ENCODE data around the gene NTM.
"Not testable (repeated sequence)": the region's sequence is repeated elsewhere in the genome, so short reads cannot be mapped to it uniquely, and the experiment has no call there.

Gene NTM

DNA sequence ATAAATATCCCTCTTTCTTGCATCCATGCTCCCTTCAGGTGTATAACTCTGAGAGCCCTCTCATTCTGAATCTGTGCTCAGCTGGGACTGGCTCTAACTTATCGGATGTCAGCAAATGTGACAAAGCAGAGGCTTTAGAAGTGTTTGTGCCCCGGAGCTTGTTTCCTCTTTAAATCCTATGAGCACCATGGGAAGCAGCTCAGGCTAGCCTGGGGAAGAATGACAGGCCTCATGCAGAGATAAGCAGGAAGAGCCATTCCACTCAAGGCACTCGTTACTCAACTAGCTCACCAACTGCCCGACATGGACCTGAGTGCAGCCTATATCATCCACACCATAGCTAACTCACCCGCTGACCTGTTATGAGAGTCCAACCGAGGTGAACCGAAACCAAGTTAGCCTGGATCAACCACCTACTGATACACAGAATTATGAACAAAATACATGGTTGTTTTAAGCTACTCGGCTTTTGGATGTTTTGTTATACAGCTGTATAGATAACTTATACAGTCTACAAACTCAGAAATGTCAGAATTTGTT lies 990.7 kb downstream of the NTM start:
- no peak for DNase-seq (ENCODE audit: low read depth in 4 of 4, low spot score in 1 of 4)

DNA sequence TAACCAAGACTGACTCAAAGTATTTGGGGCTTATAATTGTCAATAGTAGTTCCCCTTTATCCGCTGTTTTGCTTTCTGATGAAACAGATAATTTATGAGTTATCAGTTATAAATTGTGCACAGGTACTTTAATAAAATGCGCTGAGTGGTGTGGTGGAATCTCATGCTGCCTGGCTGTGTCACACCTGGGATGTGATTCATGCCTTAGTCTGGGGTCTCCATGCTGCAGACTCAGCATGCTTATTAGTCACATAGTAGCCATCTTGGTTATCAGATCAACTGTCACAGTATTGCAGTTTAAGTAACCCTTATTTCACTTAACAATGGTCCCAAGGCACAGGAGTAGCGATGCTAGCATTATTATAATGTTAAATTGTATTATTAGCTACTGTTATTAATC lies 995.2 kb downstream of the NTM start:
- no peak for DNase-seq (ENCODE audit: low read depth in 4 of 4, low spot score in 1 of 4)

DNA sequence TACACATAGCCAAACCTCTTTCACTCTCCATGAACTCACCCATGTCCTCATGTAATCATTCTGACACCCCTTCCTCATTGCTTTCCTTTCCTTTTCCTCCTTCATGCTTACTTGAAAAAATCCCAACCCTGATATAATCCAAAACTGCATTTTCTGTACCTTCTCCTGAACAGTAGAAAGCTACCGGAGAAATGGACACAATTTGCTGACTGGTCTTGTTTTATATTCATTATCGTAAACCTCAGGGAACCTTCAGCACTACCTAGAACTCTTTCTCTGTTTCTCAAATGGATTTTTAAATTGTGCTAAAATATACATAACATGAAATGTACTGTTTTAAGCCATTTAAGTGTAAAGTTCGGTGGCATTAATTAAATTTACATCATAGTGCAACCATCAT lies 996.9 kb downstream of the NTM start:
- DNase-seq (ENCODE audit: low read depth in 4 of 4, low spot score in 1 of 4): no peak

DNA sequence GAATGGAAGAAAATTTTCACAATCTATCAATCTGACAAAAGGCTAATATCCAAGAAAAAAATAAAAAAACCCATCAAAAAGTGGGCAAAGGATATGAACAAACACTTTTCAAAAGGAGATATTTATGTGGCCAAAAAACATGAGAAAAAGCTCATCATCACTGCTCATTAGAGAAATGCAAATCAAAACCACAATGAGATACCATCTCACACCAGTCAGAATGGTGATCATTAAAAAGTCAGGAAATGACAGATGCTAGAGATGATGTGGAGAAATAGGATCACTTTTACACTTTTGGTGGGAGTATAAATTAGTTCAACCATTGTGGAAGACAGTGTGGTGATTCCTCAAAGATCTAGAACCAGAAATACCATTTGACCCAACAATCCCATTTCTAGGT lies 999.7 kb downstream of the NTM start:
- DNase-seq (ENCODE audit: low read depth in 4 of 4, low spot score in 1 of 4): not testable (repeated sequence)

DNA sequence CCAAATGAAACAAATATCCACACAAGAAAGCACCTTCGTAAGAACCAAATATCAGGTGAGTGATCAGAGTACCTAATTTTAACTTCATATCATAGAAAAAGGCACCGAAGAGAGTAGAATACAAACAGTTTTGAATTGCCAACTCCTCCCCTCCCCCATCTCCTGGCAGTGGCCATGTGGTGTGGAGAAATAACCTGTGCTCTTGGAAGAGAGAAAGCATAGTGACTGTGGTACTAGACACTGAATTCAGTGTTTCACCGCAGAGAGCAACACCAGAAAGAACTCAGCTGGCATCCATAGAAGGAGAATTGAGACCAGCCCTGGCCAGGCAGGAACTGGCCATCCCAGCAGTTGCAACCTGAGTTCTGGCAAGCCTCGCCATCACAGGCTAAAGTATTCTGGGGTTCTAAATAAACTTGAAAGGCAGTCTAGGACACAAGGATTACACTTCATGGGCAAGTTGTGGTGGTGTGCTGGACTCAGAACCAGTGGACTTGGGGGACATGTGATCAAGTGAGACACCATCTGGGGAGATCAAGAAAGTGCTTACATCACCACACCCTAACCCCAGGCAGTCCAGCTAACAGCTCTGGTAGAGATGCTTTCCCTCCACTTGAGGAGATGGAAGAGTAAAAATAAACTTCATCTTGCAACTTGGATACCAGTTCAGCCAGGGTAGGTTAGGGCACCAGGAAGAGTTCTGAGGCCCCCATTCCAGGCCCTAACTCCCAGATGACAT lies 1003.2 kb downstream of the NTM start:
- no peak for DNase-seq (ENCODE audit: low read depth in 4 of 4, low spot score in 1 of 4)

DNA sequence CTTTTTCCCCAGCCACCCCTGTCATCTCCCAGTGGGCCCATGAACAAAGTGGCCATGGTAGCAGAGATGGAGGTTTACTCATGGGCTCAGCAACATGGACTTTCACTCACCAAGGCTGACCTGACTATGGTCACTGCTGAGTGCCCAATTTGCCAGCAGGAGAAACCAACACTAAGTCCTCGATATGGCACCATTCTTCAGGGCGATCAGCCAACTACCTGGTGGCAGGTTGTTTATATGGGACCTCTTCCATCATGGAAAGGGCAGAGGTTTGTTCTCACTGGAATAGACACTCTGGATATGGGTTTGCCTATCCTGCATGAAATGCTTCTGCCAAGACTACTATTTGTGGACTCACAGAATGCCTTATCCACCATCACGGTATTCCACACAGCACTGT lies 1009.1 kb downstream of the NTM start:
- no peak for DNase-seq (ENCODE audit: low read depth in 4 of 4, low spot score in 1 of 4)
